ENCODE results near the gene ACVR1B.
"Not testable (repeated sequence)": the region's sequence is repeated elsewhere in the genome, so short reads cannot be mapped to it uniquely, and the experiment has no call there.

Gene ACVR1B

DNA sequence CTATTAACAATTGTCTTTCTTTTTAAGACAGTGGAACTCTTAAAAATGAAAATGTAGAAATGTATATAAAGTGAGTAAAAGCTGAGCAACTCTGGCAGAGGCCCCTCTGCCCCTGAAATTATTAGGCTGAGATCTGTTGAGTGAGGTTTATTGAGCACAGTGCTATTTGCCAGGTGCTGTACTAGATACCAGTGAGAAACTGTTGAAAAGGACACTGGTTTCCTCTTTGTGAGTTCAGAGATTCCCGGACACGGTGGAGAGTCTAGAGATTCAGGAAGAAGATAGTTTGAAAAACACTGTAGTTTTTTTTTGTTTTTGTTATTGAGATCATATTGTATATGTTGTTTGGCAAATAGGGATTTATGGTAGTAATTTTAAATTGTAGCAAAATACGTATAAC lies 11.2 kb downstream of the ACVR1B start:
- no peaks in the 10 kb centered on the region for H3K9me3 Mint-ChIP-seq
- no peak overlapping the region for H3K4me3 Mint-ChIP-seq
- H3K27me3 Mint-ChIP-seq: no peaks in the 10 kb centered on the region
- H3K36me3 Mint-ChIP-seq (ENCODE audit: low read depth): peaks cover 26% of the 10 kb centered on the region
- no peak for DNase-seq
- no peak overlapping the region for H3K27ac Mint-ChIP-seq
- peaks cover 35% of the 10 kb centered on the region for H3K4me1 Mint-ChIP-seq (ENCODE audit: low read depth)

DNA sequence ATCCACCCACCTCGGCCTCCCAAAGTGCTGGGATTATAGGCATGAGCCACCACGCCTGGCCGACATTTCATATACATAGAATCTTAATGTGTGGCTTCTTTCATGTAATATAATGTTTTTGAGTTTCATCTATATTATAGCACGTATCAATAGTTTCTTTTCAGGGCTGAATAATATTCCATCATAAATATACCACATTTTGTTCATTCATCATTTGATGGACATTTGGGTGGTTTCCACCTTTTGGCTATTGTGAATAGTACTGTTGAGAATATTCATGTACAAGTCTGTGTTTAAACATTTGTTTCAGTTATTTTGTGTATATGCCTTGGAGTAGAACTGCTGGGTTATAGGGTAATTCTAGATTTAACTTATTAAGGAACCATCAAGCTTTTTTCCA lies 12.0 kb downstream of the ACVR1B start:
- no peak for DNase-seq
- Mint-ChIP-seq H3K9me3 (no peaks in the 10 kb centered on the region), H3K36me3 (ENCODE audit: low read depth) (peaks cover 26% of the 10 kb centered on the region)

DNA sequence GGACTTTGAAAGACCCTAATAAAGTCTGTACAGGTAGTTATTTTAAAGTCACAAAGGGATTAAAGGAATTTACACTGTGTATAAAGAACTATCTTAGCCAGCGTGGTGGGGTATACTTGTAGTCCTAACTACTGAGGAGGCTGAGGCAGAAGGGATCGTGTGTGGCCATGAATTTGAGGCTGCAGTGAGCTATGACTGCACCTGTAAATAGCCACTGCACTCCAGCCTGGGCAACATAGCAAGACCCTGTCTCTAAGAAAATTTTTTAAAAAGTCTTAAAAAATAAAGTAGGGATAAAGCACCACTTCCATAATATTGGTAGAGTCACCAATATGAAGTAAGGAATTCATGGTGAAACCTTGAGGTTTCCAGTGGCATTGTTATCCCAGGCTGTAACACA lies 18.1 kb downstream of the ACVR1B start:
- H3K4me3 Mint-ChIP-seq: peak overlapping the region; percentile 15
- H3K9me3 Mint-ChIP-seq: no peaks in the 10 kb centered on the region
- H3K27me3 Mint-ChIP-seq: peaks cover 2% of the 10 kb centered on the region
- DNase-seq: no peak
- H3K36me3 Mint-ChIP-seq (ENCODE audit: low read depth): peaks cover under 1% of the 10 kb centered on the region
- no peak overlapping the region for H3K27ac Mint-ChIP-seq
- peaks cover 50% of the 10 kb centered on the region for H3K4me1 Mint-ChIP-seq (ENCODE audit: low read depth)

More for the DNA sequence above, 12.0 kb downstream of the ACVR1B start:
- Mint-ChIP-seq H3K4me3 (no peak overlapping the region), H3K4me1 (ENCODE audit: low read depth) (peaks cover 32% of the 10 kb centered on the region), H3K27ac (no peak overlapping the region), H3K27me3 (no peaks in the 10 kb centered on the region)

DNA sequence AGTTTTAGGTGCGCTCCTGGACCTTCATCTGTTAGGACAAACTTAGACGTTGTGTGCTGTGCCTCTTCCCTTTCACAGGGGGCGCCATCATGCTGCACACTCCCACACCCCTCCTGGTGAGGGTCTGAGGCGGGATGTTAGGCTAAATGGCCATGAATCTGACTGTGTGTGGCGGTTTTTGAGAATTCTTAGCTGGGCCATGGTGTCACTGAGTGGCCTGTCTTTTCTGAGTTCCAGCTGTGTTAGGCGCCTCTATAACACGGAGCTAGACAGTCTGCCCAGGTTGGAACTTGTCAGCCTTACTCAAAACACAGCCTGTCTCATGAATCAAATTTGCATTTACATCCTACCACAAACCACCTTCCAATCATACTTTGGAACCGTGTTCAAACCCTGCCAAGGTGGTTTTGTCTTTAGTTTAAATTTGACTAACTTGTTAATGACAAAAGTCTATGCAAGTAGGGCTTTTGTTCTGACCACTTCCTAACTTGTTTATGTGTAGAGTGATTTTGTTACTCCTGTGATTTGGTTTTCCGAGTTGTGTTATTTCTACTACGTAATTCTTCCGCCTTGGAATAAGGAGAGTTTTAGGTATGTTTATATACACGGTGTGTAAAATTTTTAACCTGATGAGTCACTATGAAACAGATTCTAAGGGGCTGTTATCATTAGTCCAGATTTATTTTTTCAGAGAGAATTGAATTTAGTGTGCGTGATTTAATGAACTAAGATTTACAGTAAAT lies 19.6 kb downstream of the ACVR1B start:
- H3K27ac Mint-ChIP-seq: peak overlapping the region; percentile 83
- H3K4me3 Mint-ChIP-seq: peak overlapping the region; percentile 63
- no peaks in the 10 kb centered on the region for H3K9me3 Mint-ChIP-seq
- H3K27me3 Mint-ChIP-seq: peaks cover 2% of the 10 kb centered on the region
- peaks cover 64% of the 10 kb centered on the region for H3K4me1 Mint-ChIP-seq (ENCODE audit: low read depth)
- DNase-seq: peak; percentile 56
- peaks cover 12% of the 10 kb centered on the region for H3K36me3 Mint-ChIP-seq (ENCODE audit: low read depth)

DNA sequence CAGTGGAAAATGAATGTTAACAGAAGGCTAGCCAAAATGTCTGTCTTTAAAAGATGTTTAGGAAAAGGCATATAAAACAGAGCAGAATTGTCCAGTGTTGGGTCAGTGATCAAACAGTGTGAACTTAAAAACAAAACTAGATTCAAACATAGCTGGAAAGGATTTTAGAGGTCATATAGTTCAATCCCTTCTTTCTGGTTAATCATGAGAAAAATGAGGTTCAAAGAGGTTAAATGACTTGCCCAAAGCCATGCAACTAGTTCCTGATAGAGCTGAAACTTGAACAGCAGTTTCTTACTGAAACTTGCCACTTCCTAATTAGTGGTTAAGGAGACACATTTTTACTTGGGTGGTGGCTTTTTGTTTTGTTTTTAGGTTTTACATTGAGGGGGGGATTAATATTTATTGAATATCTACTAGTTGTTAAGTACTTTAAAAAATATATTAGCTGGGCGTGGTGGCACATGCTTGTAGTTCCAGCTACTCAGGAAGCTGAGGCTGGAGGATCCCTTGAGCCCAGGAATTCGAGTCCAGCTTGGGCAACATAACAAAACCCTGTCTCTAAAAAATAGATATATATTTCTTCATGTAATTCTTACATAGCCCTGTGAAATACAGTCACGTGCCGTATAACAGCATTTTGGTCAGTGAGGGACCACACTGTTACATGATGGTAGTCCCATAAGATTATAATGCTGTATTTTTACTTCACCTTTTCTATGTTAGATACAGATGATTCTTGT lies 20.4 kb downstream of the ACVR1B start:
- peaks cover 19% of the 10 kb centered on the region for H3K36me3 Mint-ChIP-seq (ENCODE audit: low read depth)
- DNase-seq: no peak
- no peaks in the 10 kb centered on the region for H3K9me3 Mint-ChIP-seq
- peaks cover 72% of the 10 kb centered on the region for H3K4me1 Mint-ChIP-seq (ENCODE audit: low read depth)
- peaks cover 2% of the 10 kb centered on the region for H3K27me3 Mint-ChIP-seq
- peak overlapping the region; percentile 80 for H3K27ac Mint-ChIP-seq
- H3K4me3 Mint-ChIP-seq: peak overlapping the region; percentile 31

DNA sequence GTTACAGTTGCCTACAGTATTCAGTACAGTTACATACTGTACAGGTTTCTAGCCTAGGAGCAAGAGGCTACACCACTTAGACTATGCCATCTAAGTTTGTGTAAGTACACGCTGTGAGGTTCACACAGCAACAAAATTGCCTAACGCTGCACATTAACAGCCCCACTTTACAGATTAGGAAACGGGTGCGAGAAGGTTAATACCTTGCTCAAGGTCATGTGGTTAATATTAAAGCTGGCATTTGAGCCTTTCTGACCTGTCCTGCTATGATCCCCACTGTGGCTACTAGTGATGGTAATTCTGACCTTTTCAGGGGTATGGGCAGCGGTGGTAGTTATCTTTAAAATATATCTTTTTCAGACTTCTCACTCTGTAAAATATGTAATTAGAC lies 20.9 kb downstream of the ACVR1B start:
- Mint-ChIP-seq H3K36me3 (ENCODE audit: low read depth) (peaks cover 21% of the 10 kb centered on the region), H3K27ac (peak overlapping the region; percentile 39), H3K27me3 (peaks cover 2% of the 10 kb centered on the region), H3K4me3 (peak overlapping the region; percentile 1), H3K9me3 (no peaks in the 10 kb centered on the region), H3K4me1 (ENCODE audit: low read depth) (peaks cover 74% of the 10 kb centered on the region)
- no peak for DNase-seq

DNA sequence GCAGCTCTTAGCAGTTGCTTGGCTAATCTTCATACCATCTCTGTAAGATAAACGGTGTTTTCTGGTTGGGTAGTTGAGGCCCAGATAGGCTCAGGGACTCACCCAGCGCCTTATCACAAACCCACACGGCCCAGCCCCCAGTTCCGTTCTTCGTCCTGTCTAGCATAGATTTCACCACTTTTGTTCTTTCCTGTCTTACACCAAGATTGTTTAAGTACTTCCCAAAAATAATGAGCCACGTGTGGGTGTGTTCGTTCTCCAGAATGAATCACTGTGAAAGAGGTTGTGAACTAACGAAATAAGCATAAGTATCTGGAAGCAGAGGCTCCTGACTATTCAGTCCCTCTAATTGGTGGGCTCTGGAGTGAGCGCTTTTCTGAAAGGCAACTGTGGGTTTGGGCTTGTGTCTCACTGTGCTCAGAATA lies 21.4 kb downstream of the ACVR1B start:
- Mint-ChIP-seq H3K9me3 (no peaks in the 10 kb centered on the region), H3K36me3 (ENCODE audit: low read depth) (peaks cover 26% of the 10 kb centered on the region), H3K4me3 (peak overlapping the region; percentile 1), H3K27ac (peak overlapping the region; percentile 39), H3K27me3 (peaks cover 2% of the 10 kb centered on the region), H3K4me1 (ENCODE audit: low read depth) (peaks cover 74% of the 10 kb centered on the region)
- peak; percentile 61 for DNase-seq

DNA sequence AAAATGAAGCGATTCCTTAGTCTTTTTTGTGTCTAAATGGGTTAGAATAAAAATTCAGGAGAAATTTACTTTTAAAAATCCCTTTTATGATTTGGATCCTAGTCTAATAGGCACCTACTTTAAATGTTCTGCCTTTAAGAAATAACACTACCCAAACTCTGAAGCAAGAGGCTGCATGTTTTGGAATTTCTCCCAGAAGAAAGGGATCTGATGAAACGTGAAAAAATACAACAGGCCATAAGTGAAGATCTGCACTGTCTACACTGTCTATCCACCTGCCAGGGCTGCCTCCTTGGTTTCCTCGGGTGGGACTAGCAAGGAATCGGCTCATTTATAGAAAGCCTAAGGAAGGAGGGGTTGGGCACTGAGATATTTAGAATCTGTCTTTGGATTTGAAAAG lies 22.1 kb downstream of the ACVR1B start:
- DNase-seq: no peak
- peaks cover 2% of the 10 kb centered on the region for H3K27me3 Mint-ChIP-seq
- peaks cover 74% of the 10 kb centered on the region for H3K4me1 Mint-ChIP-seq (ENCODE audit: low read depth)
- no peak overlapping the region for H3K4me3 Mint-ChIP-seq
- H3K9me3 Mint-ChIP-seq: no peaks in the 10 kb centered on the region
- H3K36me3 Mint-ChIP-seq (ENCODE audit: low read depth): peaks cover 32% of the 10 kb centered on the region
- no peak overlapping the region for H3K27ac Mint-ChIP-seq

DNA sequence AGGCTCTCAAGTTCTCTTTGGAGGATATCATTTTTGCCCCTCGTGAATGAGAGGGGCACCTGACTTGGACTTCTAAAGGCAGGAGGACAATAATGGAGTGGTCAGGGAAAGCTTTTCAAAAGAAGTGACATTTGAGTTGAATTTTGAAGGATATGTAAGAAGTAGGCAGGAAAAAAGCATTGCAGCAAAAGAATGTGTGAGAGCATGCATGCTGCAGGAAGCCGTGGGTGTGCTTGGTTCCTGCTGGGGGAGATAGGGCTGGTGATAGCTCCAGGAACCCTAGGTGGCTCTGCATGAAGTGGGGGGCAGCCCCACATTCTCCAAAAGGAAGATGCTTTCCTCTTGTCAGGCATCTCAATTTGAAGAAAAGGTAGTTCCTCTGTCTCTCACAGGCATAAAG lies 23.1 kb downstream of the ACVR1B start:
- peaks cover 2% of the 10 kb centered on the region for H3K27me3 Mint-ChIP-seq
- peaks cover 73% of the 10 kb centered on the region for H3K4me1 Mint-ChIP-seq (ENCODE audit: low read depth)
- H3K4me3 Mint-ChIP-seq: no peak overlapping the region
- DNase-seq: no peak
- H3K9me3 Mint-ChIP-seq: no peaks in the 10 kb centered on the region
- no peak overlapping the region for H3K27ac Mint-ChIP-seq
- peaks cover 39% of the 10 kb centered on the region for H3K36me3 Mint-ChIP-seq (ENCODE audit: low read depth)

DNA sequence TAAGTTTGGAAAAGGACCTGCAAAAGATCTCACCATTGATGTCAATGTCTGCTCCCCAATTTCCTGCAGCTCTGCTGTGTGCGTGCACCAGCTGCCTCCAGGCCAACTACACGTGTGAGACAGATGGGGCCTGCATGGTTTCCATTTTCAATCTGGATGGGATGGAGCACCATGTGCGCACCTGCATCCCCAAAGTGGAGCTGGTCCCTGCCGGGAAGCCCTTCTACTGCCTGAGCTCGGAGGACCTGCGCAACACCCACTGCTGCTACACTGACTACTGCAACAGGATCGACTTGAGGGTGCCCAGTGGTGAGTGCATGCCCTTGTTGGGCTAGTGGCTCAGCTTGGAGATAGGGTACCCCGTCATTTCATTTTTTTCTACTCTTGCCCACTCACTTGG lies 23.7 kb downstream of the ACVR1B start:
- Mint-ChIP-seq H3K27me3 (no peaks in the 10 kb centered on the region), H3K27ac (no peak overlapping the region), H3K9me3 (no peaks in the 10 kb centered on the region), H3K4me1 (ENCODE audit: low read depth) (peaks cover 73% of the 10 kb centered on the region), H3K36me3 (ENCODE audit: low read depth) (peaks cover 41% of the 10 kb centered on the region), H3K4me3 (no peak overlapping the region)
- no peak for DNase-seq

DNA sequence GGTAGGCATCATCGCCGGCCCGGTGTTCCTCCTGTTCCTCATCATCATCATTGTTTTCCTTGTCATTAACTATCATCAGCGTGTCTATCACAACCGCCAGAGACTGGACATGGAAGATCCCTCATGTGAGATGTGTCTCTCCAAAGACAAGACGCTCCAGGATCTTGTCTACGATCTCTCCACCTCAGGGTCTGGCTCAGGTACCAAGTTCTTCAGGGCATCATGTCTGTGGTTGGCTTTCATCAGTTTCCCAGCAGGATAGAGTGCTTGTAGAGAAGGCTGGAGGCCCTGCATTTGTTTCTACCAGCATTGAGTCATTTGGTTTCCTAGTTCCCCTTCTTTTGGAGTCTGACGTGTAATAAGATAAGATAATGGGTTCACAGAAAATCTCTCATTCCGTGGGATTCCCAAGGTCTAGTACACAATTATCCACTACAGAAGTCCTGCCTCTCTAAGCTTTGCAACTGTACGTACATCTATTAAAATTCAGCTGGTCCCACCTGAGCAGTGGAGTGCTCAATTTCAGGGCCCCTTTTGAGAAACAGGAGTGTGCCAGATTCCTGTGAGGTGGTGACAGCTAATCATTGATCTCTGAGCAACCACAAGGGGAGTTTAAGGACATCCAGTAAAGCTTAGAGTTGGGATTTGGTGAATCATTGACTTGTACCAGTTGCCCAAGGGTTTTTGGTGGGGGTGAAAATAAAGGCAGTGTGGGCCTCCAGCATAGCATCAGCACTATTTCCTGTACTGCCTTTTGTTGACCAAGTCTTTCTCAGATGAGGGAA lies 25.1 kb downstream of the ACVR1B start:
- no peak overlapping the region for H3K4me3 Mint-ChIP-seq
- peaks cover 54% of the 10 kb centered on the region for H3K36me3 Mint-ChIP-seq (ENCODE audit: low read depth)
- no peak for DNase-seq
- H3K27ac Mint-ChIP-seq: no peak overlapping the region
- peaks cover 67% of the 10 kb centered on the region for H3K4me1 Mint-ChIP-seq (ENCODE audit: low read depth)
- H3K27me3 Mint-ChIP-seq: no peaks in the 10 kb centered on the region
- no peaks in the 10 kb centered on the region for H3K9me3 Mint-ChIP-seq

DNA sequence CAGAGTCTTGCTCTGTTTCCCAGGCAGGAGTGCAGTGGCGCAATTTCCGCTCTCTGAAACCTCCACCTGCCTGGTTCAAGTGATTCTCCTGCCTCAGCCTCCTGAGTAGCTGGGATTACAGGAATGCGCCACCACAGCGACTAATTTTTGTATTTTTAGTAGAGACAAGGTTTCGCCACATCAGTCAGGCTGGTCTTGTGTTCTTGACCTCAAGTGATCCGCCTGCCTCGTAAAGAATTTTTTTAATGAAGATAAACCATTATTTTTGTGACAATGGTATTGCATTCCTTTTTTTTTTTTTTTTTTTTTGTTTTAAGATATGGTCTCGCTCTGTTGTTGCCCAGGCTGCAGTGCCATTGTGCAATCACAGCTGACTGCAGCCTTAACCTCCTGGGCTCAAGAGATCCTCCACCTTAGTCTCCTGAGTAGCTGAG lies 25.8 kb downstream of the ACVR1B start:
- Mint-ChIP-seq H3K4me1 (ENCODE audit: low read depth) (peaks cover 60% of the 10 kb centered on the region), H3K4me3 (no peak overlapping the region), H3K27ac (no peak overlapping the region), H3K36me3 (ENCODE audit: low read depth) (peaks cover 60% of the 10 kb centered on the region), H3K9me3 (no peaks in the 10 kb centered on the region), H3K27me3 (no peaks in the 10 kb centered on the region)
- DNase-seq: no peak

DNA sequence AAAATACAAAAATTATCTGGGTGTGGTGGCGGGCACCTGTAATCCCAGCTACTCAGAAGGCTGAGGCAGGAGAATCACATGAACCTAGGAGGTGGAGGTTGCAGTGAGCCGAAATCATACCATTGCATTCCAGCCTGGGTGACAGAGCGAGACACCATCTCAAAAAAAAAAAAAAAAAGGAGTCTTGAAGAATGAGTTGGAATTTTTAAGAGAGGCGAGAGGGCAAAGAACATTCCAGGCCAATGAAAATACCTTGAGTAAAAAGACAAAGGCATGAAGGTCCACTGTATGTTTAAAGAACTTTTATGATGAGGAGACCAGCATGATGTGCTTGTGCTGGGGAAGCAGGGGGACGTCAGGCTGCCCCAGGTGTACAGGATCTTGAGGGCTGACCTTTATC lies 27.8 kb downstream of the ACVR1B start:
- not testable (repeated sequence) for H3K27ac Mint-ChIP-seq
- peaks cover 74% of the 10 kb centered on the region for H3K36me3 Mint-ChIP-seq (ENCODE audit: low read depth)
- H3K4me1 Mint-ChIP-seq (ENCODE audit: low read depth): peaks cover 40% of the 10 kb centered on the region

DNA sequence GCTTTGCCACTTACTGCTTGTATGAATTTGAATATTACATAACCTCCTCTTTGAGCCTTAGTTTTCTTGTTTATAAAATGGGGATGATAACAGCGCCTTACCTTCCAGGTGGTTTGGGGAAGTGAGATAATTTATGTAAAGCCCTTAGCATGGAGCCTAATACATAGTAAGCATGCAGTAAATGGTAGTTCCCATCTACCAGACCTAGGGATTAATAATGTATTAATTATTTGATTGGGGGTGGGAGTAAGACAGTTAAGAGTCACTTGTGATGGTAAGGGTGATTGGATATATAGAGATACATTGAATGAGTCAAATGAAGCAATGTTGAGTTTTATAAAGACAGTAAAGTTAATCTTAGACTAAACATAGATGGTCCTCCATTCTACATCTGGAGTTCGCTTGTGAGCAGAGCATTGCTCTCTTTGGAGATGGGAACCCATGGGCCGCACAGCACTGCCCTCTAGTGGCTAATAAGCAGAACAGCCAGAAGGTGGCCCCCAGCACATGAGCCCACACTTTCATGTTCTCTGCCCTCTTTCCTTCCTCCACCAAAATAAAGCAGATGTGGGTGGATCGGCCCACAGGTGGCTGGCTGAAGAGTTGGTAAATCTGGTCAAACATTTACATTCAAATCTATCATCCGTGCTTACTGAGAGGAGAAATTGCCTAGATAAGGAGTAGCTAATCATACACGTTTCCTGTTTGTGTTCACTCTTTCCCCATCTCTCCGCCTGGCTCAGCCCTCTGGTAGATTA lies 28.7 kb downstream of the ACVR1B start:
- peaks cover 31% of the 10 kb centered on the region for H3K4me1 Mint-ChIP-seq (ENCODE audit: low read depth)
- peak; percentile 74 for DNase-seq
- no peaks in the 10 kb centered on the region for H3K9me3 Mint-ChIP-seq
- H3K27me3 Mint-ChIP-seq: no peaks in the 10 kb centered on the region
- H3K4me3 Mint-ChIP-seq: no peak overlapping the region
- H3K27ac Mint-ChIP-seq: peak overlapping the region; percentile 45
- peaks cover 79% of the 10 kb centered on the region for H3K36me3 Mint-ChIP-seq (ENCODE audit: low read depth)

More for the DNA sequence above, 27.8 kb downstream of the ACVR1B start:
- H3K4me3 Mint-ChIP-seq, DNase-seq, H3K27me3 Mint-ChIP-seq, H3K9me3 Mint-ChIP-seq: not testable (repeated sequence)
